DND-41 (cell line): ENCODE data around the gene PLD2.
A peak's percentile ranks its signal among the peaks of the same experiment; 100 is the strongest.

Source experiments
- ATAC-seq: fragments of 200-7000 bp; cut with Tn5 transposase; 3 replicates; pipeline ENCODE4 v1.9.1; 2021; ENCODE audit warnings: low read depth; ENCODE audit not compliant: insufficient read depth
- DNase-seq: peaks from one replicate; pipeline ENCODE4 v3.0.0-alpha.2; 2020
- H2AFZ ChIP-seq: 2 replicates; pipeline ENCODE4 v1.6.0; 2012; ENCODE audit warnings: low read depth, low read length
- H3K27ac ChIP-seq: 2 replicates; pipeline ENCODE4 v1.5.1; 2012; ENCODE audit warnings: low read length, inconsistent platforms
- H3K27me3 ChIP-seq: fragments of 200-600 bp; sonication (generic); 2 replicates; pipeline ENCODE4 v1.6.0; 2012; ENCODE audit warnings: low read length, mild to moderate bottlenecking, inconsistent platforms; ENCODE audit not compliant: insufficient read depth, poor library complexity
- H3K36me3 ChIP-seq: 2 replicates; pipeline ENCODE4 v1.5.1; 2012; ENCODE audit warnings: low read length, inconsistent platforms; ENCODE audit not compliant: insufficient read depth
- H3K4me1 ChIP-seq: 2 replicates; pipeline ENCODE4 v1.5.1; 2012; ENCODE audit warnings: mild to moderate bottlenecking, low read length; ENCODE audit not compliant: insufficient read depth
- H3K4me2 ChIP-seq: 2 replicates; pipeline ENCODE4 v1.6.0; 2012; ENCODE audit warnings: mild to moderate bottlenecking, moderate library complexity, low read length, inconsistent platforms; ENCODE audit not compliant: insufficient read depth
- H3K4me3 ChIP-seq, 2 experiments: fragments of 200-600 bp in 1 of 2; shearing (Covaris generic) in 1 of 2; 2 replicates each; pipeline ENCODE4 v1.5.1; 2012 to 2016; ENCODE audit warnings: inconsistent platforms in 2 of 2, low read length in 2 of 2, mild to moderate bottlenecking in 2 of 2, low read depth in 1 of 2, moderate library complexity in 1 of 2
- H3K79me2 ChIP-seq: 2 replicates; pipeline ENCODE4 v1.6.0; 2012; ENCODE audit warnings: low read length, inconsistent platforms; ENCODE audit not compliant: insufficient read depth
- H3K9ac ChIP-seq: 2 replicates; pipeline ENCODE4 v1.6.0; 2012; ENCODE audit warnings: low read depth, mild to moderate bottlenecking, inconsistent platforms, low read length, moderate library complexity
- H3K9me3 ChIP-seq: 2 replicates; pipeline ENCODE4 v1.5.1; 2012; ENCODE audit warnings: low read length, moderate library complexity, mild to moderate bottlenecking, inconsistent platforms; ENCODE audit not compliant: insufficient read depth, severe bottlenecking
- H4K20me1 ChIP-seq: 2 replicates; pipeline ENCODE4 v1.6.0; 2012; ENCODE audit warnings: low read length; ENCODE audit not compliant: insufficient read depth
- EZH2 ChIP-seq: IDR thresholded peaks from 3 replicates; pipeline ENCODE4 v1.6.1; 2012; ENCODE audit warnings: borderline replicate concordance, low read depth, mild to moderate bottlenecking, moderate library complexity, low read length, inconsistent platforms; ENCODE audit not compliant: severe bottlenecking
- TF ChIP-seq, protein P1 (sequence below): IDR thresholded peaks from 2 replicates; pipeline ENCODE4 v1.5.1; 2012; ENCODE audit warnings: borderline replicate concordance, low read length, moderate library complexity, mild to moderate bottlenecking; ENCODE audit not compliant: poor library complexity, severe bottlenecking; ENCODE audit errors: extremely low read depth

The PLD2 gene

DNA sequence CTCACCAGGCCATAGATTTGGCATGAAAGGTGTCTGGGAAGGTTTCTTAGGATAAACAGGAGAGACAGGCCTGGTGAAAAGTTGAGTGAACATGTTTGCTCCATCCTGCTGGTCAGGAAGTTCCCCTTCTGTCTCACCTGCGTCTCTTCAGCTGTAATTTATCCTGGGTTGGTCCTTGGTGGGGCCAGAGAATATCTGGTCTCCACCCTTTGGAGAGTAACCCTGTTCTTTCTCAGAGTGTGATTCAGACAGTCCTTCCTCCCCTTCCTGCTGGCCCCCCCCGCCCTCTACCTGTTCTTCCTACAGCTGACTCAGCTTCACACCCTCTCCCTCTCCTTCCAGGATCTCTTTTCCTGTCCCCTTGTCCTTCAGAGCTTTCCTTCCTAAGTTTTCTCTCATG, 43.3 kb downstream of the PLD2 start:
- no peak for ATAC-seq
- no peak for DNase-seq
- no peak overlapping the region for H3K4me2 ChIP-seq
- no peak overlapping the region for H3K4me3 ChIP-seq
- peaks cover 56% of the 10 kb centered on the region for H3K79me2 ChIP-seq
- H2AFZ ChIP-seq, result no peak overlapping the region
- H3K27me3 ChIP-seq, result no peaks in the 10 kb centered on the region
- H4K20me1 ChIP-seq, result peaks cover 85% of the 10 kb centered on the region
- no peaks in the 10 kb centered on the region for H3K4me1 ChIP-seq
- H3K9me3 ChIP-seq, result no peaks in the 10 kb centered on the region
- TF ChIP-seq EZH2, result no peak
- TF ChIP-seq, protein P1, sequence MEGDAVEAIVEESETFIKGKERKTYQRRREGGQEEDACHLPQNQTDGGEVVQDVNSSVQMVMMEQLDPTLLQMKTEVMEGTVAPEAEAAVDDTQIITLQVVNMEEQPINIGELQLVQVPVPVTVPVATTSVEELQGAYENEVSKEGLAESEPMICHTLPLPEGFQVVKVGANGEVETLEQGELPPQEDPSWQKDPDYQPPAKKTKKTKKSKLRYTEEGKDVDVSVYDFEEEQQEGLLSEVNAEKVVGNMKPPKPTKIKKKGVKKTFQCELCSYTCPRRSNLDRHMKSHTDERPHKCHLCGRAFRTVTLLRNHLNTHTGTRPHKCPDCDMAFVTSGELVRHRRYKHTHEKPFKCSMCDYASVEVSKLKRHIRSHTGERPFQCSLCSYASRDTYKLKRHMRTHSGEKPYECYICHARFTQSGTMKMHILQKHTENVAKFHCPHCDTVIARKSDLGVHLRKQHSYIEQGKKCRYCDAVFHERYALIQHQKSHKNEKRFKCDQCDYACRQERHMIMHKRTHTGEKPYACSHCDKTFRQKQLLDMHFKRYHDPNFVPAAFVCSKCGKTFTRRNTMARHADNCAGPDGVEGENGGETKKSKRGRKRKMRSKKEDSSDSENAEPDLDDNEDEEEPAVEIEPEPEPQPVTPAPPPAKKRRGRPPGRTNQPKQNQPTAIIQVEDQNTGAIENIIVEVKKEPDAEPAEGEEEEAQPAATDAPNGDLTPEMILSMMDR, result no peak
- no peak overlapping the region for H3K9ac ChIP-seq
- no peak overlapping the region for H3K27ac ChIP-seq
- peaks cover 7% of the 10 kb centered on the region for H3K36me3 ChIP-seq

DNA sequence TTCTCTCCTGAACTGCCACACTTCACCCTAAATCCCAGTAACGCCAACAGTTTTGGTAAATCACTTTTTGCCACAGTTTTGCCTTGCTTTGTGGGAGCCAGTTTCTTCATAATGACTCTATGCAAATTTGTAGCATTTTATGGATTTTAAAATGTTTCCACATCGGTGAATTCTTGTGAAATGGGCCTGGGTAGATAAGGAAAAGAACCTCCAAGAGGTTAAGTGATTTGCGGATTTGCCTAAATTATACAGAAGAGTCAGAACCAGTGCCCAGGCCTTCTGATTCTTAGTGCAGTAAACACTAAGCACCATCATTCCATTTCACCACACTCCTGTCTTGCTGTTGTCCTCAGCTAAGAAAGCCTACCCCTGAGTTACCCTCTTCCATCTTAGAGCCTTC, 44.1 kb downstream of the PLD2 start:
- no peak overlapping the region for H3K9ac ChIP-seq
- no peak overlapping the region for H3K27ac ChIP-seq
- peaks cover 81% of the 10 kb centered on the region for H4K20me1 ChIP-seq
- peaks cover 8% of the 10 kb centered on the region for H3K36me3 ChIP-seq
- H3K79me2 ChIP-seq, result peaks cover 51% of the 10 kb centered on the region
- no peaks in the 10 kb centered on the region for H3K9me3 ChIP-seq
- ATAC-seq (no peak), DNase-seq (no peak)
- no peak overlapping the region for H2AFZ ChIP-seq
- no peak overlapping the region for H3K4me2 ChIP-seq
- H3K4me3 ChIP-seq, result no peak overlapping the region
- TF ChIP-seq EZH2, result no peak
- TF ChIP-seq, protein P1, result no peak
- no peaks in the 10 kb centered on the region for H3K27me3 ChIP-seq
- H3K4me1 ChIP-seq, result no peaks in the 10 kb centered on the region

DNA sequence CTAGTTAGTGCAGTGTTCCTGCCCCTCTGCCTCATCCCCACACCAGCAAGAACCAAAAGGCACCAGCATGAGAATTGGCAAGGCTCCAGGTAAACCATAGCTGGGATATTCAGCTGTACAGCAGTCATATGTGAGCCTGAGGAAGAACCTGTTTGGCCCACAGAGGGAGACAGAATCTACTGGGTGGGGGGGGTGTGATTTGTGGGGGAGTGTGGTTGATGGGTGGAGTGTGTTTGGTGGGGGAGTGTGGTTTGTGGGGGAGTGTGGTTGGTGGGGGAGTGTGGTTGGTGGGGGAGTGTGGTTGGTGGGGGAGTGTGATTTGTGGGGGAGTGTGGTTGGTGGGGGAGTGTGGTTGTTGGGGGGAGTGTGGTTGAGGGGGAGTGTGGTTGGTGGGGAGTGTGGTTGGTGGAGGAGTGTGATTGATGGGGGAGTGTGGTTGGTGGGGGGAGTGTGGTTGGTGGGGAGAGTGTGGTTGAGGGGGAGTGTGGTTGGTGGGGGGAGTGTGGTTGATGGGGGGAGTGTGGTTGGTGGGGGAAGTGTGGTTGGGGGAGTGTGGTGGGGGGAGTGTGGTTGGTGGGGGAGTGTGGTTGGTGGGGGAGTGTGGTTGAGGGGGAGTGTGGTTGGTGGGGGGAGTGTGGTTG, 45.7 kb downstream of the PLD2 start:
- DNase-seq, result peak; percentile 14
- ATAC-seq, result no peak
- Histone ChIP-seq H3K27ac (no peak overlapping the region), H3K4me1 (no peaks in the 10 kb centered on the region), H3K79me2 (peaks cover 48% of the 10 kb centered on the region), H2AFZ (no peak overlapping the region), H3K27me3 (no peaks in the 10 kb centered on the region), H3K9ac (no peak overlapping the region), H3K9me3 (no peaks in the 10 kb centered on the region), H3K4me3 (no peak overlapping the region), H3K36me3 (peaks cover 15% of the 10 kb centered on the region), H3K4me2 (no peak overlapping the region), H4K20me1 (peaks cover 81% of the 10 kb centered on the region)
- TF ChIP-seq, protein P1, result no peak
- TF ChIP-seq EZH2, result no peak
